ENCODE data around the gene CDC16.

CDC16 gene

GRCh38 chr13:114284680-114285079, 50.0 kb downstream of the CDC16 start:
- DNase-seq (ENCODE audit: extremely low read depth, insufficient read length) = no peak
- no peaks in the 10 kb centered on the region for H3K27me3 ChIP-seq (replicated peaks; ENCODE audit: control insufficient read depth, insufficient read depth, low read length)
- TF ChIP-seq, protein P1, sequence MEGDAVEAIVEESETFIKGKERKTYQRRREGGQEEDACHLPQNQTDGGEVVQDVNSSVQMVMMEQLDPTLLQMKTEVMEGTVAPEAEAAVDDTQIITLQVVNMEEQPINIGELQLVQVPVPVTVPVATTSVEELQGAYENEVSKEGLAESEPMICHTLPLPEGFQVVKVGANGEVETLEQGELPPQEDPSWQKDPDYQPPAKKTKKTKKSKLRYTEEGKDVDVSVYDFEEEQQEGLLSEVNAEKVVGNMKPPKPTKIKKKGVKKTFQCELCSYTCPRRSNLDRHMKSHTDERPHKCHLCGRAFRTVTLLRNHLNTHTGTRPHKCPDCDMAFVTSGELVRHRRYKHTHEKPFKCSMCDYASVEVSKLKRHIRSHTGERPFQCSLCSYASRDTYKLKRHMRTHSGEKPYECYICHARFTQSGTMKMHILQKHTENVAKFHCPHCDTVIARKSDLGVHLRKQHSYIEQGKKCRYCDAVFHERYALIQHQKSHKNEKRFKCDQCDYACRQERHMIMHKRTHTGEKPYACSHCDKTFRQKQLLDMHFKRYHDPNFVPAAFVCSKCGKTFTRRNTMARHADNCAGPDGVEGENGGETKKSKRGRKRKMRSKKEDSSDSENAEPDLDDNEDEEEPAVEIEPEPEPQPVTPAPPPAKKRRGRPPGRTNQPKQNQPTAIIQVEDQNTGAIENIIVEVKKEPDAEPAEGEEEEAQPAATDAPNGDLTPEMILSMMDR (IDR thresholded peaks at IDR 0.05; ENCODE audit: insufficient read depth, low read length, poor library complexity, severe bottlenecking) = no peak
- H3K36me3 ChIP-seq (ENCODE audit: control insufficient read depth, insufficient read depth, low read length) = peaks cover 11% of the 10 kb centered on the region
- H3K4me3 ChIP-seq (replicated peaks; ENCODE audit: low read depth, low read length) = no peak overlapping the region

DNA sequence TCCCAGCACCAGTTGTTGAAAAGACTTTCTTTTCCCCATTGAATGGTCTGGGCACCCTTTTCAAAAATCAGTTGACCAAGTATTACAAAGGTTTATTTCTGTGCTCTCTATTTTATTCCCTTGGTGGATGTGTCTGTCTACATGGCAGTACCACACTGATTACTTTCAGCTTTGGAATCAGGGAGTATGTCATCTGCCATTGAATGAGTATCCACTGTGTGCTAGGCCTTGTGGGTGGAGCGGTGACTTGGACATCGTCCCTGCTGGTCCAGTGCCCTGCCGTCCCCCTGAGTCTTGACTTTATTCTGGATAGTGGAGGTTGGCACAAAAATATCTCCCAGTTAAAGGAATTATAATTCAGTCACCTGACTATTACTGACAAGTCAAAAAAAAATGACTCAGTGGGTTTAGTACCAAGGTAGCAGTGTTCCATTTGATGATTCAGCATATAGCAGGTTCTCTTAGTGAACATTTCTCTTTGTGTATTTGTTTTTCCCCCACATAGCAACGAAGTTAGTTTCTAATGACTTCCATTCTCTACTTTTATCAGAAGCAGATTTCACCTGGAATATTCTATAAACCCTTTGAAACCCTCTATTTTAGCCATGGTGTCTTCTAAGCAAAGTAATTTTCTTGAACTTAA, 50.6 kb downstream of the CDC16 start:
- peaks cover 13% of the 10 kb centered on the region for H3K36me3 ChIP-seq (ENCODE audit: control insufficient read depth, insufficient read depth, low read length)
- DNase-seq (ENCODE audit: extremely low read depth, insufficient read length) = no peak
- TF ChIP-seq, protein P1 (IDR thresholded peaks at IDR 0.05; ENCODE audit: insufficient read depth, low read length, poor library complexity, severe bottlenecking) = no peak

GRCh38 chr13:114286808-114287207, 52.1 kb downstream of the CDC16 start:
- H3K27me3 ChIP-seq (replicated peaks; ENCODE audit: control insufficient read depth, insufficient read depth, low read length) = no peaks in the 10 kb centered on the region
- TF ChIP-seq, protein P1 (IDR thresholded peaks at IDR 0.05; ENCODE audit: insufficient read depth, low read length, poor library complexity, severe bottlenecking) = no peak
- H3K4me3 ChIP-seq (replicated peaks; ENCODE audit: low read depth, low read length) = no peak overlapping the region
- H3K36me3 ChIP-seq (ENCODE audit: control insufficient read depth, insufficient read depth, low read length) = peaks cover 13% of the 10 kb centered on the region
- DNase-seq (ENCODE audit: extremely low read depth, insufficient read length) = no peak

More for the DNA sequence above, 50.6 kb downstream of the CDC16 start:
- no peak overlapping the region for H3K4me3 ChIP-seq (replicated peaks; ENCODE audit: low read depth, low read length)
- H3K27me3 ChIP-seq (replicated peaks; ENCODE audit: control insufficient read depth, insufficient read depth, low read length) = no peaks in the 10 kb centered on the region

DNA sequence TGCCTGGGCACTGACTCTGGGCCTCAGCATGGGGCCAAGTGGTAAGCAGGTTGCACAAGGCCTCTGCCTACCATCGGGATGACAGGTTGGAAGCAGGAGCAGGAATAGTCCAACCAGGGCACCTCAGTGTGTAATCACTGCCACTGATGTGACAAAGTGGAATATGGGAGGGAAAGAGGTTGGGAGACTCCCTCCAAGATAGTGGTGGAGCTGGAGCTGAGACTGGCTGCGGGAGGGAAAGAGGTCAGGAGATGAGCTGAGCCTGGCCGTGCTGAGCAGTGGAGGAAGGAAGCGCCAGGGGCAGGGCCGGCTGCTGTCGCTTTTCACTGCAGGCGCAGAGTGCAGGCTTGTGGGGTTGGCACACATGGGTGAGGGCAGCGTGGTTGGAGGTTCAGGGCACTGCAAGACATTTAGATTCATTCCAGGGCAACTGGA, 53.5 kb downstream of the CDC16 start:
- TF ChIP-seq, protein P1 (IDR thresholded peaks at IDR 0.05; ENCODE audit: insufficient read depth, low read length, poor library complexity, severe bottlenecking) = no peak
- peaks cover 21% of the 10 kb centered on the region for H3K36me3 ChIP-seq (ENCODE audit: control insufficient read depth, insufficient read depth, low read length)
- no peak overlapping the region for H3K4me3 ChIP-seq (replicated peaks; ENCODE audit: low read depth, low read length)
- no peaks in the 10 kb centered on the region for H3K27me3 ChIP-seq (replicated peaks; ENCODE audit: control insufficient read depth, insufficient read depth, low read length)
- no peak for DNase-seq (ENCODE audit: extremely low read depth, insufficient read length)

DNA sequence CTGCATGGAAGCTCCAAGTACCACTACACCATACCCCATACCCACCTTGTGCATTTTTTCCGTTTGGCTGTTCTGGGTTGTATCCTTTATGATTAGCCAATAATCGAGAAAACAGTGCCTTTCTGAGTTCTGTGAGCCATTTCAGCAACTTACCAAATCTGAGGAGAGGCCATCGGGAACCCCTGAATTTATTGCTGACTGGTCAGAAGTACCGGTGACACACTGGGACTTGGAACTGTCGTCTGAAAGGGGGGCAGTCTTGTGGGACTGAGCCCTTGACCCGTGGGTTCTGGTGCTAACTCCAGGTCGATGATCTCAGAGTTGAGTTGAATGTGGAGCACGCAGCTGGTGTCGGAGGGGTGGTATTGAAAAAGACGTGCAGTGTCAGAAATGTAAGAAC, 61.8 kb downstream of the CDC16 start:
- no peaks in the 10 kb centered on the region for H3K27me3 ChIP-seq (replicated peaks; ENCODE audit: control insufficient read depth, insufficient read depth, low read length)
- no peak overlapping the region for H3K4me3 ChIP-seq (replicated peaks; ENCODE audit: low read depth, low read length)
- H3K36me3 ChIP-seq (ENCODE audit: control insufficient read depth, insufficient read depth, low read length) = peaks cover 17% of the 10 kb centered on the region
- no peak for DNase-seq (ENCODE audit: extremely low read depth, insufficient read length)
- TF ChIP-seq, protein P1 (IDR thresholded peaks at IDR 0.05; ENCODE audit: insufficient read depth, low read length, poor library complexity, severe bottlenecking) = no peak

DNA sequence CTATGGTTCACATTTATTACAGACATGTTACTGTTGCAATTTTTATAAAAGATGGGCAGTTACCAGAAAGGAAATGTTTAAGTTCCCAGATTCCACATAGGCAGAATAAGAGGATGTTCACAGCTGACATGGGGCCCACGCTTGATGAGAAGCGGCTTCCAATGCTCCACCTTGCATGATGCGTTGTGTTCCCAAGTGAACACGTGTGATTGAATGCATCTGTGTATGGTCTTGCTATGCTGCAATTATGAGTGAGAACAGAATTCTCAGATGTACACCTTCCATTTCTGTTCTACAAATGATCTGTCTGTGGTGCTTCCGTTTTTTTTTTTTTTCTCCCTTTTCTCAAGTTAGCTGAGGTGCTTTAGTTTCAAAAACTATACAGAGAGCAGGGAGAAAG, 62.2 kb downstream of the CDC16 start:
- TF ChIP-seq, protein P1 (IDR thresholded peaks at IDR 0.05; ENCODE audit: insufficient read depth, low read length, poor library complexity, severe bottlenecking) = no peak
- DNase-seq (ENCODE audit: extremely low read depth, insufficient read length) = no peak
- Histone ChIP-seq H3K36me3 (ENCODE audit: control insufficient read depth, insufficient read depth, low read length) (peaks cover 16% of the 10 kb centered on the region), H3K4me3 (replicated peaks; ENCODE audit: low read depth, low read length) (no peak overlapping the region), H3K27me3 (replicated peaks; ENCODE audit: control insufficient read depth, insufficient read depth, low read length) (no peaks in the 10 kb centered on the region)
